HG03095 (cell line): ENCODE data around the gene IQCE.
A peak's percentile ranks its signal among the peaks of the same experiment; 100 is the strongest.
"Not testable (repeated sequence)": the region's sequence is repeated elsewhere in the genome, so short reads cannot be mapped to it uniquely, and the experiment has no call there.

Experiments used
- ATAC-seq: cut with Tn5 transposase; IDR thresholded peaks from one replicate; pipeline ENCODE4 v1.9.1; 2021; ENCODE audit warnings: moderate library complexity; ENCODE audit not compliant: unreplicated experiment

IQCE gene

DNA sequence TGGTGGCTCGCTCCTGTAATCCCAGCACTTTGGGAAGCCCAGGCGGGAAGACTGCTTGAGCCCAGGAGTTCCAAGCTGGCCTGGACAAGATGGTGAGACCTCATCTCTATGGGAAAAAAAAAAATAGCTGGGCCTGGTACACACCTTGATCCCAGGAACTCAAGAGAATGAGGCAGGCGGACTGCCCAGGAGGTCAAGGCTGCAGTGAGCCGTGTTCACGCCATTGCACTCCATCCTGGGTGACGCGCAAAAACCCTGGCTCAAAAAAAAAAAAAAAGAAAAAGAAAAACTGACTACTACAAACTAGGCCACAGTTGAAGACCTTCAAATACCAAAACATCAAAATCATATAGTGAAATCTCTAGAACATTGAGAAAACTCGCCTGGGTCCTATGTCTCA is 7.4 kb upstream of the IQCE start:
- no peak for ATAC-seq

DNA sequence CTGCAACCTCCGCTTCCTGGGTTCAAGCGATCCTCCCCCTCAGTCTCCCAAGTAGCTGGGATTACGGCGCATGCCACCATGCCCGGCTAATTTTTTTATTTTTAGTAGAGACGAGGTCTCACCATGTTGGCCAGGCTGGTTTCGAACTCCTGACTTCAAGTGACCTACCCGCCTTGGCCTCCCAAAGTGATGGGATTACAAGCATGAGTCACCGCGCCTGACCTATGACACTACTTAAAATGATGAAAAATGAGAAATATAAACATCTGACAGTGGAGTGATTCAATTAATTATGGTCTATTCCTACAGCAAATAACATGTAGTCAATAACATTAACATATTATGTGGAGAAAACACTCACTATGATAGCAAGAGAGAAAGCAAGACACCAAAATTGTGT is 5.7 kb upstream of the IQCE start:
- ATAC-seq = no peak

DNA sequence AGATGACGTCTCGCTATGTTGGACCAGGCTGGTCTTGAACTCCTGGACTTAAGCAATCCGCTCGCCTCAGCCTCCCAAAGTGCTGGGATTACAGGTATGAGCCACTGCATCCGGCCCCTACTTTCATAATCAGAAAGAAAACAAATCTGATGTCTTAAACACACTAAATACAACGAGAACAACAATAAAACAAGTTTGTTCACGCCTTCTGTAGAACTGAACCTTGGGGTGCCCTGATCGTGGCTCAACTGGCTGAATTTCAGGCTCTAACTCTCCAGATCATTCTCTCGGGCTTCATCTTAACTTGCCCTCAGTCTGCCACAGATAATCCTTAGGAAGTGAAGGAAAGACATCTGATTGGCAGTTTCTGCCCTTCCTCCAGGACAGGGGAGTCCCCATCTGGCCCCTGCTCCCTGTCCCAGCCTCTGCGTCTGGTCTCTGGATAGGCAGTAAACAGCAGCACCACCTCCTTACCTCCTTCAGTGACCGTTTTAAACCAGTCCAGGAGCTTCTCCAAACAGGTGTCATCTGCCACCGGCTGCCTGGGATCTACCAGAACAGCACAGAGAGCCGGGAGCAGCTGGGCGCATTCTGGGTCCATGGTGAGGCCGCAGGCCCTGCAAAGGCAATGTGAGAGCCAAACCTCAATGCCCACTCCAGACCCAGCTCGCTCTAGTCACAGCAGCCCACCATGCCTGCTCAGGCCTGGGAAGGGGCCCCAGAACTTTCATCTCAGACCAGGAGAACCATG is 4.8 kb upstream of the IQCE start:
- ATAC-seq = no peak

DNA sequence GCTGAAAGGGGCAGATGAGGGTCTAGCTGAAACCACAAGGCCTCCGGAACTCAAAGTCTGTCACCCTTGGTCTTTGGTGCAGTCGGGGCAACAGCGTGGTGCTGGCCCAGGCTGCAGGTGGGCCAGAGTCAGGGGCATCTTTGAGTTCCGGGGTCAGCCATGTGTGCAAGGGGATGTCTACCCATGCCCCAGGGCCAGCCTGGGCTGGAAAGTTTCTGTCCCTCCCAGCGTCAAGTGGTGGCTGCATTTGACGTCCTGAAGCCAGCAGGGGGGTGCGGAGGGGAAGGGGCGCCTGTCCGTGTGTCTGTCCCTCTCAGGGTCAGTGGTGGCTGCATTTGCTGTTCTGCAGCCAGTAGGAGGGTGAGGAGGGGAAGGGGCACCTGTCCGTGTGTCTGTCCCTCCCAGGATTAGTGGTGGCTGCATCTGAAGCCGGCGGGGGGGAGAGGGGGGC is 4.1 kb upstream of the IQCE start:
- no peak for ATAC-seq

DNA sequence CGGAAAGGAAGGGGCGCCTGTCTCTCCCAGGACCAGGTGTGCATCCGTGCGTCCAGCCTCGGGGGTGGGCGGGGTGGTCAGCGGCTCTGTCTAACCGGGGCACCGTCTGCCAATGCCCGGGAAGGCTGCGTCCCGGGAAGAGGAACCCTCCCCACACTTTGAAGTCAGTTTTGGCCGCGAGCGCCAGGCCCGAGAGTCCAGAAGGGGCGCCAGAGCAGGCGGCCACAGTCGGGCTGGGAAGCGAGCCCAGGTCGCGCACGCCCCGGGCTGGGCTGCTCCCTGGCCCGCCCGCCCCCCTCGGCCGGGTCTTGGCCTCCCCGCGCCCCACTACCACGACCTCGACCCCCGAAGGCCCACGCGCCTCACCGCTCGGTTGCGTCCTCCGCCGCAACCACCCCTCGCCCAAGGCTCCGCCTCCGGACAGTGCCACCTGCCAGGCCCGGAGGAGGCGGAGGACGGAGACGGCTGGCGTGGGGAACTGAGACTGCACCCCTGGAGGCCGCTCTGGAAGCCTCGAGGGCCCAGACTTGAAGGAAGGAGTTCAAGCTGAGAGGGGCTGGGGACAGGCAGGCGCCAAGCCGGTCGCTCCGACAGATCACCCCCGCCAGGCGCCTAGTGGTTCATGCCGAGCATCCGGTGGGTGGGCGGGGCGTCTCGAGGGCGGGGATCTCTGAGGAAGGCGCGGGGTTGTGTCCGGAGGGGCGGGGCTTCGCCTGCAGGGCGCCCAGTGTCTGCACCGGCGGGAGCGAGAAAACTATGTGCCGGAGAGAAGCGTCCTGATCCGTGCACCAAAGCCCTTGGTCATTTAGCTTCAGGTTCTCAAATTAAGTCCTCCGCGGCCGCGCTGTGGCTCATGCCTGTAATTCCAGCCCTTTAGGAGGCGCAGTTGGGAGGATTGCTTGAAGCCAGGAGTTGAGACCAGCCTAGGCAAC is 3.4 kb upstream of the IQCE start, which contains the start of gene BRAT1:
TSS of gene BRAT1 (minus strand) at position 404 of the 932 bp plus-strand sequence. CDS start 1,093 bp downstream, outside the sequence.
- ATAC-seq = peak; percentile 68

DNA sequence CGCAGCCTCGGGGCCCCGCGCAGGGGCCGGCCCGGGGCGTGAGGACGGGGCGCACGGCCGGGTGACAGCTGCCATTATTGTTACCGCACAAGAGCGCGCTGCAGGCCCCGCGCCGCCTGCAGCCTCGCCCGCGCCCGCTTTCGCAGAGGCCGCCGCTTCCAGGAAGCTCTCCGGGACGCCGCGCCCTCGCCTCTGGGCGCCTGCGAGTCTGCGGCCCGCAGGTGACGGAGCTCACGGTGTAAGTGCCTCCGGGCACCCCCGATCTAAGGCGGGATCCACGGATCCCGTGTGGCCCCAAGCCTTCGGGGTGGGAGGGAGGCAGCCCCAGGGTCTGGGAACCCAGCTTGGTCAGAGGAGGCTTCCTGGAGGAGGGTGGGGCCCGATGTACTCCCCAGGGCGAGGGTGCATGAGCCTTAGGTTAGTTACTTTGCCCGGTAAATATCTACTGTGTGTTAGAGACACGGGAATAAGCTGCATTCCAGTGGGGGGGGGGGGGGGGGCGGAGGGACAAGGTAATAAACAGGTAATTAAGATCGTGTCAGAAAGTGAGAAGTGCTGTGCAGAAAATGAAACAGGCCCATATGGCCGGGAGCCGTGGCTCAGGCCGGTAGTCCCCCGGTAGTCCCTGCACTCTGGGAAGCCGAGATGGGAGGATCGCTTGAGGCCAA is 638 bp downstream of the IQCE start:
- ATAC-seq = peak; percentile 3

DNA sequence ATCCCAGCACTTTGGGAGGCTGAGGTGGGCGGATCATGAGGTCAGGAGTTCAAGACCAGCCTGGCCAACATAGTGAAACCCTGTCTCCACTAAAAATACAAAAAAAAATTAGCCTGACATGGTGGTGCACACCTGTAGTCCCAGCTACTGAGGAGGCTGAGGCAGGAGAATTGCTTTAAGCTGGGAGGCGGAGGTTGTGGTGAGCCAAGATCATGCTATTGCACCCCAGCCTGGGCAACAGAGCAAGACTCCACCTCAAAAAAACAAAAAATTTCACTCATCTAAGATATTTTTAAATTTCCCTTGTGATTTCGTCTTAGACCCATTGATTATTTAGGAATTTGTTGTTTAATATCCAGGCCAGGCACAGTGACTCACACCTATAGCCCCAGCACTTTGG is 5.2 kb downstream of the IQCE start:
- not testable (repeated sequence) for ATAC-seq

DNA sequence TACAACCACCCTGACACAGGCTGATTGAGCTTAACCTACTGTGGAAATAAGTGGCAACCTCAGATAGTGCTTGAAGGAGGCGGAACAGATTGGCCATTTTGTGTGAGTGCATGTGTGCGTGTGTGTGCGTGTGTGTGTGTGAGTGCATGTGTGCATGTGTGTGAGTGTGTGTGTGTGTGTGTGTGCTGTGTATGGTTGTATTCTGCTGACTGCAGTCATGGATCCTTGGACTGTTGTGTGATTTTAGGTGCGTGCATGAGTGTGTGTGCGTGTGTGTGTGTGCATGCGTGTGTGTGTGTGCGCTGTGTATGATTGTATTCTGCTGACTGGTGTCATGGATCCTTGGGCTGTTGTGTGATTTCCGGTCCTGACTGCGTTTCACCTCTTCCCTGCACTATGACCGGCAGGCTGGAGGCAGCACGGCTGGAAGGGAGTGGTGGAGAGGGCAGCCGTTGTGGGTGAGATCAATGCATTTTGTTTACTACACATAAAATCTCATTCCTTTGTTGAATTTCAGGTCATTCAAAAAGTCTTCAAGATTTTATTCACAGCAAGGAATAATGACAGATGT is 6.3 kb downstream of the IQCE start:
- ATAC-seq = no peak

DNA sequence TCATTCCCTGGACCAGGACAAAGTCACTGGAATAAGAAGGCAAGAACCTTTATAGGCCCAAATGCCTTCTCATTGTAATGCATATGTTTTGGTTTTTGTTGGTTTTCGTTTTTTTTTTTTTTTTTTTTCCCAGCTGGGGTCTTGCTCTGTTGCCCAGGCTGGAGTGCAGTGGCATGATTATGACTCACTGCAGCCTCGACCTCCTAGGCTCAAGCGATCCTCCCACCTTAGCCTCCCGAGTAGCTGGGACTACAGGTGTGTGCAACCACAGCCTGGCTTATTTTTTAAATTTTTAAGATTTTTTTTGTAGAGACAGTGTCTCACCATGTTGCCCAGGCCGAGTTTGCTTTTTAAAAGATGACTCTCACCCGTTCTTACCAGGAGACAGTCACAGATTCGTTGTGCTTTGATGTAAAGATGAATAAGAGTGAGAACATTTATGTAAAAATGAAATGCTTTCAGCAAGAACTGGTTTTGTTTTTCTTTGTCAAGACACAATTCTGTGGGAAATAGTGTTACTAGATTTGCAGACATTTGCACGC is 7.6 kb downstream of the IQCE start:
- ATAC-seq = peak; percentile 33

DNA sequence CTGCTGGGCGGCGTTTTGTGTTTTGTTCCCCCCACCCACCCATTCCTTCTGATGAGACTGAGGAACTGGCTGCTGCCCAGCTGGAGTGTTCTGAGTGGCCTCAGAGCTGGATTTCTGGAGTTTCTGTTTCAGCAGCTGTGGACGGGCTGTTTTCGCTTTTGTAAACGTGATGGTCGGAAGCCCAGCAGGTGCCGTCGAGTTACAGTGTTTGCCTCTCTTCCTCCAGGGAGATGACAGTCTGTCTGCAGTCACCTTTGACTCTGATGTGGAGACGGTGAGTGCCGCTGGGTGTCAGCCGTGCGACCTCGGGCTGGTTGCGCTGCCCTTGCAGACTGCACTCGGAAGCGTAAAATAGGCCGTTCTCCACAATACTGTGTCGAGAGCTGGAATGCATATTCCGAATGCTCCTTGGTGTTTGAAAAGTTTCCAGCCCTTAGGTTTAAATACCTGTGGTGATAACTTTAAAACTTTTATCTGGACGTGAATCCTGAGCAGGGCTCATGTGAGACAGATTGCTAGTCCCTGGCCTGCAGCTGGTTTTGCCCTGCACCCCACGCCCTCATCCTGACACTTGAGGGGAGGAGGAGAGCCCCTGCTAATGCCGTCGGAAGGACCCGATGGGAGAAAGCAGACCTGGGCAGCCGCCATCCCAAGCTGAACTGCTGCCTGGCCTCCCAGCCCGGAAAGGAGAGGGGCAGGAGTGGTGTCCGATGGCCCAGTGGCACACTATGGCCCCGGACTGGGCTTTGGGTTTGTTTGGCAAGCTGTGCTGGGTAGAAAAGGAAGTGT is 8.3 kb downstream of the IQCE start:
- peak; percentile 89 for ATAC-seq

DNA sequence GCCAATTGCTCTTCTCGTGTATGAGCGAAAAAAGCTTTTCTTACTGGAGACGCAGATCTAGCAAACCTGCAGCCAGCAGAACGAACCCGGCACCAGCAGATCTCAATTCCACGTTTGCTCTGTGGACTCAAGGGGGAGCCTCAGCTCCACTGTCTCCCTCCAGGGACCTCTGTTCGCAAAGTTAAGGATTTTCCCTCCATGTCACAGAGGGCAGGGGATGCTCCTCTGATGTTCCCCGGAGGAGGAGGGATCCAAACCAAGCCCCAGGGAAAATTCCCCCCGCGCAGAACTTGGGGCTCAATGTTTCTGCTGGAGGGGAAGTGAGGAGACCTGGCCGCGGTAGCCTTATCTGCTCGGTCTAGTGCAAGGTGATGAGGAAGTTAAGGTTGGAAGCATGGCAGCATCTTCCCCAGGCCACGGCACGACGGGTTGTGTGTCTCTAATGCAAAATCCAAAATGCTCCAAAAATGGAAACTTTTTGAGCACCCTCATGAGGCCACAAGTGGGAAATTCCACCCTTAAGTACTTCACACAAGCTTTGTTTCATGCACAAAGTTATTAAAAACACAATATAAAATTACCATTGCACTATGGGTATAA is 9.0 kb downstream of the IQCE start:
- no peak for ATAC-seq

DNA sequence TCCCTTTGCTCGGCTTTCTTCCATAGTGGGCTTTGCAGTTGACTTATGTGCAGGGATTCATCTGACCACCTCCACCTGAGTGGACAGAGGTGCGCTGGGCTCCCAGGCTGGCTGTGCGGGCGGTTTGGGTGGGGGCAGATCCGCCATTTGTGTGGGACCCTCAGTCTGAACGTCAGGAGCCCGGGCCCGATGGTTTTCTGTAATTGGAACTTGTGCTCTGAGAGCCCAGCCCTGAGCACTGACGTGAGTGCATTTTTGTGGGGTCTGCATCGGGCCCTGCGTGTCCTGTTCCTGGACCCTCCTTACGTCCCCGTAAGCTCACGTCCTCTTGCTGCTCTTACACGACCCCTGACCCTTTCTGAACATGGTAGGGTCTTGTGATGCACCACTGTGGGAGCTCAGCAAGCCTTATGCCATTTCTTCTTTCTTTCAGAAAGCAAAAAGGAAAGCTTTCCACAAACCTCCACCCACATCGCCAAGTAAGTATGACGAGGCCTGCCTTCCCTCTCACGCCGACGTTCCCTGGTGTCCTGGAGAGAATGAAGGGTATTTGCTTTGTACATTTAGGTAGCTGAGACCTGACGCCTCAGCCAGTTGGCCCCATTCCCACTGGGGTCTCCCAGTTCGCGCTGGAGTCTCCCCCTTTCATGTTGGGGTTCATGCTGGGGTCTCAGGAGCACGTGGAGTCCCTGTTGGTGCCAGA is 9.9 kb downstream of the IQCE start:
- no peak for ATAC-seq

DNA sequence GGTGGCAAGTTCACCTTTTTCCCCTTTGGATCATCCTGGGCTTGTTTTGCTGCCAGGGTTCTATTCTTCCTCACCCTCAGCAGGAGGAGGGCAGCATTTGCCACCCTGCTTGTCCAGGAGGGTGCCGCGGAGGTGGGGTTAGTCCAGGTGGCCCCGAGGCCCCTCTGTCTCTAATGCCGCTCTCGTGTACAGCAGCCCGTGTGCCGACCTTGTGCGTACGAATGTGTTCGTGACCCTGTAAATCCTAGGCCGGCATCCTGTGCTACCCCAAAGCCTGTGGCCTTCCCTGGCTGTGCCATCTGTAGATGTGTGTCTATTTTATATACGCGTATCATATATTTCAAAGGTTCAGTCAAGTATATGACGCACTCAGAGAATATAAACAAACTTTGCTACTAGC is 10.6 kb downstream of the IQCE start:
- ATAC-seq = no peak

DNA sequence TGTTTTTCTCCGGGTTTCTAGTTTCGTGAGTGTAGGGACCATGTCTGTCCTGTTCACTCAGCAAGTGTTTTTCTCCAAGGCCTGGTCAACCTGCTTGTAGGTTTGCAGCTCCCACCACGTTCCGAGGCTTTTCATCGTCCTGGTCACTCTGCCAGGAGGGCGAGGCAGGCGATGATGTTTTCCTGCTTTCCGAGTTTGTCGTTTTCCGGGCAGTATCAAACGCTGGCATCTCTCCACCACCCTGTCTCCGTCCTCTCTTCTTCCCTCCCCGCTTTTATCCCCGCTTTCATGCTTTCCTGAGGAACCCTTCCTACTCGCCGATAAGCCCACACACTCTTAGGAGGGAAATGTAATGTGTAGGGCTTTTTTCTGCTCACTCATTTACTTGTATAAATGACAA is 11.2 kb downstream of the IQCE start:
- no peak for ATAC-seq

DNA sequence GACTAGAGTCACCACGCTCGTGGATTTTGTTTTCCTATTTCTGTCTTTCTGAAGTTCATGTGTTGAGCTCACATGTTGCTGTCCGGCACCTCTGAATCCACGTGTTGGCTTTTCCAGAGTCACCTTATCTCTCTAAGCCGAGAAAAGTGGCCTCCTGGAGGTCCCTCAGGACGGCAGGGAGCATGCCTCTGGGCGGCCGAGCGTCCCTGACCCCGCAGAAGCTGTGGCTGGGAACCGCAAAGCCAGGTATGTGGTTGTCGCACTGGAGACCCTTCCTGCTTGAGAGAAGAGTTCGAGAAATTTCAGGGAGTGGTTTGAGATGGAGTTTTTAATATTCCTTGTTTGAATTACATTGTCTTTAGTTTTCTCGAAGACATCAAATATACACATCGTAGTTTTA is 12.6 kb downstream of the IQCE start:
- ATAC-seq = no peak

DNA sequence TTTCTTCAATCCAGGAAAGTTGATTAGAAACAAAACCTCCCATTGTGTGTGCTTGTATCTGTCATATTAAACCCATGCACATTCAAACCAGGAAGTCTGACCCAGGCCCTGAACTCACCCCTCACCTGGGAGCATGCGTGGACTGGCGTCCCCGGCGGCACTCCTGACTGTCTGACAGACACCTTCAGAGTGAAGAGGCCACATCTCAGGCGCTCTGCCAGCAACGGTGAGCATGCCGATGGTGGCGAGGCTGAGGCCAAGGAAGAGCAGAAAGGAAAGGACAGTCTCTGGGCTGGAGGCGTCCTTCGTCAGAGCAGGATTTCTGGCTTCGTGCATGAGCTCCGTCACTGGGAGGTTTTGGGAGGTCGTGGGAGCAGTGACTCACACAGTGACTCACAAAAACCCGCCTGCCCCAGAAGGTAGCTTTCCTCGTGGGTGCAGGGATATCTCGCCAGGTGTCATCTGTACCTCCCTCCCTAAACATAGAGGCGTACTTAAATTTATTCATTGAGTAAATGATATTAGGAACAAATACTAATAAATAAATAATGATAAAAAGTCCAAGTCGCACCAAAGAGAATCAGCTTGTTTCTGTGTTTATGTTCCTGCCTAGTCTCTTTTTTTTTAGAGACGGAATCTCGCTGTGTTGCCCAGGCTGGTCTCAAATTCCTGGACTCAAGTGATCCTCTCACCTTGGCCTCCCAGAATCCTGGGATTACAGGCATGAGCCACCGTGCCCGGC is 13.5 kb downstream of the IQCE start:
- no peak for ATAC-seq

DNA sequence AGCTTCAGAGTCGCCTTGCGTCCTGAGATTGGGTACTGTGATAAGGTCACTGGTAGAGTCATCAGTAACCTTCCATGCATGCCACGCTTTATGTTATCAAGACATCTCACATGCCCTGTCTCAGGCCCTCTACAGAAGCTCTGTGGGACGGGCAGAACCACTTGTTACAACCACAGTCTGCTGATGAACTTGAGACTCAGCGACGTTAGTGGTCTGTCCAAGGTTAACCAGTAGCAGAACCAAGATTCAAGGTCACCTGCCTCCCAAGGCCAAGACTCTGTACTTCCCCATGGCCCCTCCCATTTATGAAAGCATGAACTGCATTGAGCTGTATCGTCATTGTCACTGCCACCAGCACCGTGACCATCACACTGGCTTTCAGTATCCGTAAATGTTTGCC is 15.0 kb downstream of the IQCE start:
- no peak for ATAC-seq

DNA sequence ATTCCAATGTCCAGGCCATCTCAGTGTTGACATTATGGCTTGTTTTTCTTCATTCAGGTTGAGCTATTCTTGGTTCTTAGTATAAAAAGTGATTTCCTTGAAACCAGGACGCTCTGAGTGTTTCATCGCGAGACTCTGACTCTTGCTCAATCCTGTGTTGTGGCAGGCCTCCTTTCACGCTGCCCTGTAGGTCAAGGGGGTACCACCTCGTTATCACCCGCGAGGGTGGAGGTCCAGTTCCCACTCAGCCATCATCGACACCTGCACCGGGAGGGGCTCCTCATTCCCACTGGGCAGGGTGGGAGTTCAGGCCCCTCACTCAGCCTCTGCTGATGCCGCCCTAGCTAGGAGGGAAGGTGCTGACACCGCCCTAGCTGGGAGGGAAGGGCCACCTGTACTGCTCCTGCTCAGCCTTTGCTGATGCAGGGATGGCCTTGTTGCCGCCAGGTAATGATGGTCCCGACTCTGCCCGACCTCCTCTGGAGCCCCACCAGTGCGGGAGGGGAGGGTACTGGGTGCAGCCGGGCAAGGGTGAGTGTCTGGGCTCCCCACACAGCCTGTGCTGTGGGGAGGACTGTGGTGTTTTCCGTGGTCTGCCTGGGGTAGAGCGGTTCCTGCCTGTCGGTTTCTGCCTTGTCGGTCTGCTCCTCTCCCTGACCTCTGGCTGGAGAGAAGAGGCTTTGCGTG is 16.4 kb downstream of the IQCE start:
- no peak for ATAC-seq
